Measurements from ENCODE around the gene DCAF4. TPM values are rescaled to one million over a fixed set of nuclear protein-coding genes. Genes with fewer than 3 reads are reported as not detected.
A peak's percentile ranks its signal among the peaks of the same experiment; 100 is the strongest.

DCAF4 gene
- total RNA-seq, 1 experiment from 2014 or later = 19.6 TPM

- TF ChIP-seq ETV6 (CRISPR knock-in tag; IDR thresholded peaks at IDR 0.05) (no peak), ZNF138 (CRISPR knock-in tag; conservative IDR thresholded peaks at IDR 0.05) (no peak)
- TF ChIP-seq, protein P1, sequence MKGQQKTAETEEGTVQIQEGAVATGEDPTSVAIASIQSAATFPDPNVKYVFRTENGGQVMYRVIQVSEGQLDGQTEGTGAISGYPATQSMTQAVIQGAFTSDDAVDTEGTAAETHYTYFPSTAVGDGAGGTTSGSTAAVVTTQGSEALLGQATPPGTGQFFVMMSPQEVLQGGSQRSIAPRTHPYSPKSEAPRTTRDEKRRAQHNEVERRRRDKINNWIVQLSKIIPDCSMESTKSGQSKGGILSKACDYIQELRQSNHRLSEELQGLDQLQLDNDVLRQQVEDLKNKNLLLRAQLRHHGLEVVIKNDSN (CRISPR knock-in tag; IDR thresholded peaks at IDR 0.05) = no peak
Observed at GRCh38 chr14:72929316-72930080, 3.2 kb downstream of the DCAF4 start (continued).

GRCh38 chr14:72932893-72933292, 6.6 kb downstream of the DCAF4 start:
- DNase-seq (ENCODE audit: low spot score) = no peak
- POLR2A ChIA-PET = interaction anchor here (0.6 kb wide), 1 partner anchor 30 kb away, joined by 4 read pairs; no protein-coding TSS in a partner anchor
- H3K4me1 Mint-ChIP-seq = peaks cover 37% of the 10 kb centered on the region
- H3K36me3 Mint-ChIP-seq = peaks cover 9% of the 10 kb centered on the region
- CTCF ChIA-PET = interaction anchor here (0.6 to 1.1 kb wide), 5 partner anchors 109 to 652 kb away, joined by 3 to 4 read pairs (median 4); no protein-coding TSS in a partner anchor
- no peak for TF ChIP-seq JAZF1 (CRISPR knock-in tag; IDR thresholded peaks at IDR 0.05)
- no peak overlapping the region for H3K4me3 Mint-ChIP-seq
- H3K27ac Mint-ChIP-seq = peak overlapping the region; percentile 63
- no peaks in the 10 kb centered on the region for H3K9me3 Mint-ChIP-seq
- ATAC-seq = no peak; the same call in 1 of the 2 replicates
- H3K27me3 Mint-ChIP-seq (ENCODE audit: low read depth) = no peaks in the 10 kb centered on the region

DNA sequence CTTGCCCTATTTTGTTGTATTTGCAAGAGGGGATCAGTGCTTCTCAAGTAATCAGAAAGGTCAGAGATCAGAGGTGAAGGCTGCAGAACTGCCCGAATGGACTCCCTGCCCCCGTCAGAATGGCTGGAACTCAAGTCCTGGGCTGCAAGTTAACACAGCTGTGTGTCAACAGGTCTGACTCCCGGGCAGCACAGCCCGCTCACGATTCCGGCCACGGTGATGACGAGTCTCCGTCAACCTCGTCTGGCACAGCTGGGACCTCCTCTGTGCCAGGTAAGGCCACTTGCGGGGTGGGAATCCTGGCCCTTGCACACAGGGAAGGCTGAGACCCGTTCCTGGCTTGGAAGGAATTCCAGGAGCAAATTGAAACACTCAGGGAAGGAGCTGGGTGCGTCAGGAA, 13.4 kb downstream of the DCAF4 start:
- Mint-ChIP-seq H3K9me3 (no peaks in the 10 kb centered on the region), H3K27me3 (ENCODE audit: low read depth) (no peaks in the 10 kb centered on the region), H3K36me3 (peaks cover 35% of the 10 kb centered on the region), H3K27ac (no peak overlapping the region), H3K4me3 (no peak overlapping the region), H3K4me1 (peaks cover 9% of the 10 kb centered on the region)
- ChIA-PET CTCF (interaction anchor here (2.1 kb wide), 1 partner anchor 9 kb away, joined by 10 read pairs; no protein-coding TSS in a partner anchor), POLR2A (no interaction called here)
- no peak for DNase-seq (ENCODE audit: low spot score)
- no peak for TF ChIP-seq MYBL2 (CRISPR knock-in tag; IDR thresholded peaks at IDR 0.05)
- TF ChIP-seq AFF4 (CRISPR knock-in tag; IDR thresholded peaks at IDR 0.05; ENCODE audit: borderline replicate concordance) = no peak
- TF ChIP-seq, protein P2, sequence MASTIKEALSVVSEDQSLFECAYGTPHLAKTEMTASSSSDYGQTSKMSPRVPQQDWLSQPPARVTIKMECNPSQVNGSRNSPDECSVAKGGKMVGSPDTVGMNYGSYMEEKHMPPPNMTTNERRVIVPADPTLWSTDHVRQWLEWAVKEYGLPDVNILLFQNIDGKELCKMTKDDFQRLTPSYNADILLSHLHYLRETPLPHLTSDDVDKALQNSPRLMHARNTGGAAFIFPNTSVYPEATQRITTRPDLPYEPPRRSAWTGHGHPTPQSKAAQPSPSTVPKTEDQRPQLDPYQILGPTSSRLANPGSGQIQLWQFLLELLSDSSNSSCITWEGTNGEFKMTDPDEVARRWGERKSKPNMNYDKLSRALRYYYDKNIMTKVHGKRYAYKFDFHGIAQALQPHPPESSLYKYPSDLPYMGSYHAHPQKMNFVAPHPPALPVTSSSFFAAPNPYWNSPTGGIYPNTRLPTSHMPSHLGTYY (CRISPR knock-in tag; IDR thresholded peaks at IDR 0.05) = no peak
- no peak for TF ChIP-seq MXD4 (CRISPR knock-in tag; IDR thresholded peaks at IDR 0.05; ENCODE audit: borderline replicate concordance)
- no peak for TF ChIP-seq FOXJ3 (CRISPR knock-in tag; IDR thresholded peaks at IDR 0.05; ENCODE audit: borderline replicate concordance)
- no peak for TF ChIP-seq FOXK1 (CRISPR knock-in tag; IDR thresholded peaks at IDR 0.05)
- TF ChIP-seq ZNF317 (CRISPR knock-in tag; IDR thresholded peaks at IDR 0.05; ENCODE audit: borderline replicate concordance, low read depth) = no peak
- TF ChIP-seq, protein P3, sequence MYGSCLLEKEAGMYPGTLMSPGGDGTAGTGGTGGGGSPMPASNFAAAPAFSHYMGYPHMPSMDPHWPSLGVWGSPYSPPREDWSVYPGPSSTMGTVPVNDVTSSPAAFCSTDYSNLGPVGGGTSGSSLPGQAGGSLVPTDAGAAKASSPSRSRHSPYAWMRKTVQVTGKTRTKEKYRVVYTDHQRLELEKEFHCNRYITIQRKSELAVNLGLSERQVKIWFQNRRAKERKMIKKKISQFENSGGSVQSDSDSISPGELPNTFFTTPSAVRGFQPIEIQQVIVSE (CRISPR knock-in tag; IDR thresholded peaks at IDR 0.05; ENCODE audit: borderline replicate concordance) = no peak
- TF ChIP-seq IRF2 (CRISPR knock-in tag; IDR thresholded peaks at IDR 0.05; ENCODE audit: borderline replicate concordance, low read depth) = no peak
- TF ChIP-seq CBFB (CRISPR knock-in tag; IDR thresholded peaks at IDR 0.05; ENCODE audit: low read depth) = no peak
- TF ChIP-seq TEAD1 (CRISPR knock-in tag; IDR thresholded peaks at IDR 0.05) = no peak
- no peak for TF ChIP-seq NR1H2 (CRISPR knock-in tag; IDR thresholded peaks at IDR 0.05)
- TF ChIP-seq, protein P1 (CRISPR knock-in tag; IDR thresholded peaks at IDR 0.05) = no peak
- no peak for TF ChIP-seq EMX1 (CRISPR knock-in tag; IDR thresholded peaks at IDR 0.05)
- no peak for TF ChIP-seq STAT6 (CRISPR knock-in tag; conservative IDR thresholded peaks at IDR 0.05; ENCODE audit: low read depth)
- ATAC-seq = no peak

All from WTC11 (cell line).